ENCODE data around the gene CRYBG1.

CRYBG1 gene

DNA sequence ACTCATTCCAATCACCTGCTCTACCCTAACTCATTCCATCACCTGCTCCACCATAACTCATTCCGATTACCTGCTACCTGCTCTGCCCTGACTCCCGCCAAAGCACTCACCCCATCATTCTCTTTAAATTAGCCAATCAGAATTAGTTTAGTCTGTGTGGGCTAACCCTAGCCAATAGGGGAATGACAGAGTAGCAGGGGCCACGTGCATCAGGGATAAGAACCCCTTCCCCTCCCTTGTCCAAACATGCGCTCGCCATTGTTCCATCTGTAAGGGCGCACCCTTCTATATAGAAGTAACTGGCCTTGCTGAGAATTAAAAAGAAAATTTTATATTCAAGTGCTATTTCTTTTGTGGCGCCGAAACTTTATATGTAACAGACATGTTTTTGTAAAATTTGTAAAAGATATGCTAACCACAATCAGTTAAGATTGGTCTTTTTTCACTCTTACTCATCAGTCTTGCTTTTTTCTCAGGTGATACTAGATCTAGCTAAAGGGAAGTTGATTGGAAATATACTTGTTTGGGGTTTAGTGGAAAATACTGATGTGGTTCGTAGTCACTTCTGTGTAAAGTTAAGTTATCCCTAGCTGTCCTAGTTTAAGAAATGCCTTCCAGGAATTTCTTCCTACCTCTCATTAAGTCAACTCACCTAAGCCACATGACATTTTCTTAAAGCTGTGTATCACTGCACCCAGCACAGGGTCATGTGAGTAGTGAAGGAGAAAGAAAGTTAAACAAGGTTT lies 252.3 kb downstream of the CRYBG1 start:
- no peak for DNase-seq

GRCh38 chr6:106613590-106613989 lies 253.1 kb downstream of the CRYBG1 start:
- DNase-seq, result no peak

DNA sequence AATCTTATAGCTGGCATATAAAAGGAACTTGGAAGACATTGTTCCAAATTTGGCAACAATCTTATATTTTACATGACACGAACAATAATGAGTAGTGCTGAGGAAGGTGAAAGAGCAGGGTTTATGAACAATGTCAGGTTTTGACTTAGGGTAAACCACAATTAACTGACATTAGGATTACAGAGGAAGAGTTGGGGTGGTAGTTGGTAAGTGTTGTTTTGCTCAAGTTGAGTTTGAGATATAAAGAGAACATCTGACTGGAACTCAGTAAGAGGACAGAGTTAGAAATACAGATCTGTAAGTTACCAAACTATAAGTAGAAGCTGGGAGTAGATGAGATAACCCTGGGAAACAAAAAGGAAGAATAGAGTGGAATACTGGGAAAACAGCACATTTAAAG lies 253.6 kb downstream of the CRYBG1 start:
- no peak for DNase-seq

GRCh38 chr6:106614592-106615257 lies 254.2 kb downstream of the CRYBG1 start:
- DNase-seq, result no peak

DNA sequence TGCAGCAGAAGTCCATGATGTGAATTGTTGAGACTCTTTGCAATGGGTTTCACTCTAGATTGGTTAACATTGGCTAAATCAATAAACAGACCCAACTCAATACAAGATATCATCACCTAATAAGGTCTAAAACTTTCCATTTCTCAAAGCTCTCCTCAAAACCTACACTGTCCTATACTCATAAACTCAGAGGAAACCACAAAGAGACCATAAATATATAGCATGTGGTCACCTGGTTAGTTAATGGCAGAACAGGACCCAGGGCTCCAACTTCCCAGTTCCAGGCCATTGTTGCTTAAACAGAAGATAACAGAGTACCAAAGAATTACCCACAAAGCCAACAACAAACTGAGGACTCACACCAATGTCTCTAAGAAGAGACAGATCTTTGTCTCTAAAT lies 256.8 kb downstream of the CRYBG1 start:
- no peak for DNase-seq

- DNase-seq, result no peak
Observed at GRCh38 chr6:106617857-106618256, 257.3 kb downstream of the CRYBG1 start.

DNA sequence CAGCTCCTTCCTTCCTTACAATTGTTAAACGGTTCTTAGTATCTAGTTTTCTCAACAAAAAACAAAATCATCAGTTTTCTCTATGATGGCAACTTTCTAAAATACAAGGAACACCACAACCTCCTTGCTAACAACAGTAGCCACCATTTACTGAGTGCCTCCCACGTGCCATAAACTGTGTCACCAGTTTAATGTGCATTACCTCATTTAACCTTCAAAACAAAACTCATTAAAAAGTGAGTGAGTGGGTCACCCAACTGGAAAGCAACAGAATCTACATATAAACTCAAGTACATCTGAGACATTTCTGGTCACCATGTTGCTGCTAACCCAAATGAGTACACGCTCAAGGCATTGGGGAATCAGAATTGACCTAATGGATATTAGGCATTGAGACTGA lies 257.8 kb downstream of the CRYBG1 start:
- no peak for DNase-seq

DNA sequence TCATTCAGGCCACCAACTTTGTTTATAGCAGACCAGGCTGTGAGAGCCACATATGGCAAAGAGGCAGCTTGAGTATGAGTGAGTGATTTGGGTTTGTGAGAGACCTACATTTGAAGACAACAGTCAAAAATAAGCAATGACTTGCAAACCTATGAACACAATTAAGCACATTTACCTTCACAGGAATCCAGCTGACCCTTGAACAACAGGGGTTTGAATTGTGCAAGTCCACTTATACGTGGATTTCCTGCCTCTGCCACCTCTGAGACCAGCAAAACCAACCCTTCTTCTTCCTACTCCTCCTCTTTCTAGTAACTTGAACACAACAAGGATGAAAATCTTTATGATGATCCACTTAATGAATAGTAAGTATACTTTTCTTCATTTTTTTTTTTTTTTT lies 258.7 kb downstream of the CRYBG1 start:
- no peak for DNase-seq

DNA sequence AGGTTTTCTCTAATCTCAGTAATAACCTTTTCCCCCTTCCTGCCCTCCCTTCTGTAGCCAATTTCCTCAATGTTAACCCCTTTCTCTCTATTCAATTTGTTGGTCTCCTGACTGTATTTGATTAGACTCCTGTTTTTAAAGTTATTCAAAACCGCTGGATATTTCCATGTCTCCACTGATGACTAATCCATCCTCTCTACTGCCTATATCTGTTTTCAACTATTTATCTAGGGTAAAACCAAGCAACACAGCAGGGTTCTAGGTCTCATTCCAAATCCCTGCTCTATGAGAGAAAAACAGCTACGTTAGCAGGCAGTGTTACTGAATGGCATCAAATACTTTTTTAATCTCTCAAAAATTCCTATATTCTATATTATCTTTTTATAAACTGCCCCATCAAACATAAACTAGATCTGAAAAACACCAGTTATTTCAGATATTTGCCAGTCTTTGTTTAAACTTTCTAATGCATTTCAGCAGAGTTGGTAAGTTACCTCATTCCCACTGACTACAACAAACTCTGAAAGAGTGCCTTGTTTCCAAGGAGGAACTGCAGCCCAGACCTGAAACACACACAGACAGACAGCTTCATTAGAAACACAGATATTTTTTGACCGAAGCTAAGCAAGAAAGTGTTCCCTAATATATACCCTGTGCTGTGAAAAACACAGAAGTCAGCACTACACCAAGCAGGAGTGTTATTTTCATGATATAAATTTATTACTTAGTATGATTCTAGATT lies 260.6 kb downstream of the CRYBG1 start:
- DNase-seq, result no peak

Data from CD4-positive, alpha-beta T cell treated with Interleukin-15 for 1 hour (primary cell).